ENCODE measurements around the gene CCND1. TPM values are rescaled to one million over a fixed set of nuclear protein-coding genes. Genes with fewer than 3 reads are reported as not detected.

The CCND1 gene
- total RNA-seq, 1 donor from 2014 or later = 44.9 TPM

GRCh38 chr11:69664901-69665300, 23.9 kb downstream of the CCND1 start:
- Histone ChIP-seq H3K4me1 (ENCODE audit: control insufficient read depth in 3 of 3, insufficient read depth in 3 of 3, low read length in 3 of 3) (peaks cover 0 to under 1% (median under 1%) of the 10 kb centered on the region in 3 donors), H3K36me3 (ENCODE audit: control insufficient read depth in 3 of 3, insufficient read depth in 3 of 3, low read length in 3 of 3) (peaks cover 31 to 47% (median 34%) of the 10 kb centered on the region in 3 donors), H3K9ac (ENCODE audit: low read depth in 1 of 3, low read length in 3 of 3) (no peak overlapping the region), H3K9me3 (ENCODE audit: control insufficient read depth in 3 of 3, low read length in 3 of 3) (no peaks in the 10 kb centered on the region), H3K27me3 (ENCODE audit: control insufficient read depth in 3 of 3, insufficient read depth in 3 of 3, low read length in 3 of 3) (no peaks in the 10 kb centered on the region), H3K4me3 (ENCODE audit: low read length in 3 of 3) (no peak overlapping the region), H3K27ac (ENCODE audit: low read depth, low read length) (no peak overlapping the region)

GRCh38 chr11:69665669-69666068, 24.7 kb downstream of the CCND1 start:
- H3K9me3 ChIP-seq (ENCODE audit: control insufficient read depth in 3 of 3, low read length in 3 of 3) = no peaks in the 10 kb centered on the region
- H3K27me3 ChIP-seq (ENCODE audit: control insufficient read depth in 3 of 3, insufficient read depth in 3 of 3, low read length in 3 of 3) = no peaks in the 10 kb centered on the region
- no peak overlapping the region for H3K4me3 ChIP-seq (ENCODE audit: low read length in 3 of 3)
- peaks cover 33 to 48% (median 34%) of the 10 kb centered on the region in 3 donors for H3K36me3 ChIP-seq (ENCODE audit: control insufficient read depth in 3 of 3, insufficient read depth in 3 of 3, low read length in 3 of 3)
- no peak overlapping the region for H3K9ac ChIP-seq (ENCODE audit: low read depth in 1 of 3, low read length in 3 of 3)
- H3K4me1 ChIP-seq (ENCODE audit: control insufficient read depth in 3 of 3, insufficient read depth in 3 of 3, low read length in 3 of 3) = peaks cover 7 to 8% (median 7%) of the 10 kb centered on the region in 3 donors
- no peak overlapping the region for H3K27ac ChIP-seq (ENCODE audit: low read depth, low read length)

GRCh38 chr11:69666261-69666660, 25.3 kb downstream of the CCND1 start:
- Histone ChIP-seq H3K4me1 (ENCODE audit: control insufficient read depth in 3 of 3, insufficient read depth in 3 of 3, low read length in 3 of 3) (peaks cover 7 to 9% (median 9%) of the 10 kb centered on the region in 3 donors), H3K9ac (ENCODE audit: low read depth in 1 of 3, low read length in 3 of 3) (no peak overlapping the region), H3K9me3 (ENCODE audit: control insufficient read depth in 3 of 3, low read length in 3 of 3) (no peaks in the 10 kb centered on the region), H3K4me3 (ENCODE audit: low read length in 3 of 3) (no peak overlapping the region), H3K27ac (ENCODE audit: low read depth, low read length) (no peak overlapping the region), H3K27me3 (ENCODE audit: control insufficient read depth in 3 of 3, insufficient read depth in 3 of 3, low read length in 3 of 3) (no peaks in the 10 kb centered on the region), H3K36me3 (ENCODE audit: control insufficient read depth in 3 of 3, insufficient read depth in 3 of 3, low read length in 3 of 3) (peaks cover 32 to 47% (median 36%) of the 10 kb centered on the region in 3 donors)

- peaks cover 7 to 12% (median 9%) of the 10 kb centered on the region in 3 donors for H3K4me1 ChIP-seq (ENCODE audit: control insufficient read depth in 3 of 3, insufficient read depth in 3 of 3, low read length in 3 of 3)
- H3K27me3 ChIP-seq (ENCODE audit: control insufficient read depth in 3 of 3, insufficient read depth in 3 of 3, low read length in 3 of 3) = no peaks in the 10 kb centered on the region
- H3K36me3 ChIP-seq (ENCODE audit: control insufficient read depth in 3 of 3, insufficient read depth in 3 of 3, low read length in 3 of 3) = peaks cover 37 to 50% (median 37%) of the 10 kb centered on the region in 3 donors
- no peak overlapping the region for H3K27ac ChIP-seq (ENCODE audit: low read depth, low read length)
- H3K9me3 ChIP-seq (ENCODE audit: control insufficient read depth in 3 of 3, low read length in 3 of 3) = no peaks in the 10 kb centered on the region
- H3K4me3 ChIP-seq (ENCODE audit: low read length in 3 of 3) = no peak overlapping the region
- H3K9ac ChIP-seq (ENCODE audit: low read depth in 1 of 3, low read length in 3 of 3) = no peak overlapping the region
Measured at GRCh38 chr11:69666752-69667536, 26.0 kb downstream of the CCND1 start.

- Histone ChIP-seq H3K36me3 (ENCODE audit: control insufficient read depth in 3 of 3, insufficient read depth in 3 of 3, low read length in 3 of 3) (peaks cover 40 to 50% (median 40%) of the 10 kb centered on the region in 3 donors), H3K4me3 (ENCODE audit: low read length in 3 of 3) (no peak overlapping the region), H3K9me3 (ENCODE audit: control insufficient read depth in 3 of 3, low read length in 3 of 3) (no peaks in the 10 kb centered on the region), H3K9ac (ENCODE audit: low read depth in 1 of 3, low read length in 3 of 3) (no peak overlapping the region), H3K4me1 (ENCODE audit: control insufficient read depth in 3 of 3, insufficient read depth in 3 of 3, low read length in 3 of 3) (peaks cover 7 to 16% (median 9%) of the 10 kb centered on the region in 3 donors), H3K27ac (ENCODE audit: low read depth, low read length) (no peak overlapping the region), H3K27me3 (ENCODE audit: control insufficient read depth in 3 of 3, insufficient read depth in 3 of 3, low read length in 3 of 3) (no peaks in the 10 kb centered on the region)
Measured at GRCh38 chr11:69667619-69668604, 27.0 kb downstream of the CCND1 start.

- no peaks in the 10 kb centered on the region for H3K9me3 ChIP-seq (ENCODE audit: control insufficient read depth in 3 of 3, low read length in 3 of 3)
- H3K27me3 ChIP-seq (ENCODE audit: control insufficient read depth in 3 of 3, insufficient read depth in 3 of 3, low read length in 3 of 3) = no peaks in the 10 kb centered on the region
- H3K36me3 ChIP-seq (ENCODE audit: control insufficient read depth in 3 of 3, insufficient read depth in 3 of 3, low read length in 3 of 3) = peaks cover 27 to 44% (median 33%) of the 10 kb centered on the region in 3 donors
- H3K4me1 ChIP-seq (ENCODE audit: control insufficient read depth in 3 of 3, insufficient read depth in 3 of 3, low read length in 3 of 3) = peaks cover 21 to 31% (median 21%) of the 10 kb centered on the region in 3 donors
- H3K27ac ChIP-seq (ENCODE audit: low read depth, low read length) = no peak overlapping the region
- H3K9ac ChIP-seq (ENCODE audit: low read depth in 1 of 3, low read length in 3 of 3) = no peak overlapping the region
- H3K4me3 ChIP-seq (ENCODE audit: low read length in 3 of 3) = no peak overlapping the region
Measured at GRCh38 chr11:69669486-69669885, 28.5 kb downstream of the CCND1 start.

- no peak overlapping the region for H3K27ac ChIP-seq (ENCODE audit: low read depth, low read length)
- H3K9me3 ChIP-seq (ENCODE audit: control insufficient read depth in 3 of 3, low read length in 3 of 3) = no peaks in the 10 kb centered on the region
- peaks cover 24 to 38% (median 24%) of the 10 kb centered on the region in 3 donors for H3K4me1 ChIP-seq (ENCODE audit: control insufficient read depth in 3 of 3, insufficient read depth in 3 of 3, low read length in 3 of 3)
- peaks cover 23 to 37% (median 25%) of the 10 kb centered on the region in 3 donors for H3K36me3 ChIP-seq (ENCODE audit: control insufficient read depth in 3 of 3, insufficient read depth in 3 of 3, low read length in 3 of 3)
- H3K27me3 ChIP-seq (ENCODE audit: control insufficient read depth in 3 of 3, insufficient read depth in 3 of 3, low read length in 3 of 3) = no peaks in the 10 kb centered on the region
- H3K4me3 ChIP-seq (ENCODE audit: low read length in 3 of 3) = no peak overlapping the region
- H3K9ac ChIP-seq (ENCODE audit: low read depth in 1 of 3, low read length in 3 of 3) = peak overlapping the region in 1 of 3 donors; percentile 25
Measured at GRCh38 chr11:69670158-69670845, 29.3 kb downstream of the CCND1 start.

- peak overlapping the region in 1 of 3 donors; percentile 3 for H3K9ac ChIP-seq (ENCODE audit: low read depth in 1 of 3, low read length in 3 of 3)
- H3K36me3 ChIP-seq (ENCODE audit: control insufficient read depth in 3 of 3, insufficient read depth in 3 of 3, low read length in 3 of 3) = peaks cover 20 to 27% (median 20%) of the 10 kb centered on the region in 3 donors
- H3K4me1 ChIP-seq (ENCODE audit: control insufficient read depth in 3 of 3, insufficient read depth in 3 of 3, low read length in 3 of 3) = peaks cover 24 to 40% (median 24%) of the 10 kb centered on the region in 3 donors
- H3K27ac ChIP-seq (ENCODE audit: low read depth, low read length) = no peak overlapping the region
- H3K9me3 ChIP-seq (ENCODE audit: control insufficient read depth in 3 of 3, low read length in 3 of 3) = no peaks in the 10 kb centered on the region
- no peak overlapping the region for H3K4me3 ChIP-seq (ENCODE audit: low read length in 3 of 3)
- no peaks in the 10 kb centered on the region for H3K27me3 ChIP-seq (ENCODE audit: control insufficient read depth in 3 of 3, insufficient read depth in 3 of 3, low read length in 3 of 3)
Measured at GRCh38 chr11:69671734-69672465, 30.9 kb downstream of the CCND1 start.

All from skeletal muscle tissue (tissue), 4 donors.